ENCODE results near the gene LRRC7.

DNA sequence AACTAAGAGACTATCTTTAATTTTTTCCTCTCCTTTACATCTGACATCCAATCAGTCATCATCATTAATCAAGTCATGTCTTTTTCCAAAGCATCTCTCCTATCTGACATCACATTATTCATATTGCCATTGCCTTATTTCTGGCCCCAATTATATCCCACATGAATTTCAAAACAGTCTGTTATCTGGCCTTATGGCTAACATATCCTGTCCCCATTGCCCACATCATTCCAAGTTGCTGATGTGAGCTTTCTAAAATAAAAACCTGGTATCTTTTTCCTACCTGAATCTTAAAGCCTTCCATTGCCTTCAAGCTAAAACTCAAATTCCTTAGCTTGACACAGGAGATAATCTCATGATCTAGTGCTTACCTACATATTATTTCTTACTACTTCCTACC, 353.8 kb downstream of the LRRC7 start:
- TF ChIP-seq, protein P1, sequence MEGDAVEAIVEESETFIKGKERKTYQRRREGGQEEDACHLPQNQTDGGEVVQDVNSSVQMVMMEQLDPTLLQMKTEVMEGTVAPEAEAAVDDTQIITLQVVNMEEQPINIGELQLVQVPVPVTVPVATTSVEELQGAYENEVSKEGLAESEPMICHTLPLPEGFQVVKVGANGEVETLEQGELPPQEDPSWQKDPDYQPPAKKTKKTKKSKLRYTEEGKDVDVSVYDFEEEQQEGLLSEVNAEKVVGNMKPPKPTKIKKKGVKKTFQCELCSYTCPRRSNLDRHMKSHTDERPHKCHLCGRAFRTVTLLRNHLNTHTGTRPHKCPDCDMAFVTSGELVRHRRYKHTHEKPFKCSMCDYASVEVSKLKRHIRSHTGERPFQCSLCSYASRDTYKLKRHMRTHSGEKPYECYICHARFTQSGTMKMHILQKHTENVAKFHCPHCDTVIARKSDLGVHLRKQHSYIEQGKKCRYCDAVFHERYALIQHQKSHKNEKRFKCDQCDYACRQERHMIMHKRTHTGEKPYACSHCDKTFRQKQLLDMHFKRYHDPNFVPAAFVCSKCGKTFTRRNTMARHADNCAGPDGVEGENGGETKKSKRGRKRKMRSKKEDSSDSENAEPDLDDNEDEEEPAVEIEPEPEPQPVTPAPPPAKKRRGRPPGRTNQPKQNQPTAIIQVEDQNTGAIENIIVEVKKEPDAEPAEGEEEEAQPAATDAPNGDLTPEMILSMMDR (IDR thresholded peaks at IDR 0.05), result no peak
- no peak for TF ChIP-seq EP300 (IDR thresholded peaks at IDR 0.05)
